Measurements from ENCODE around the gene INTS3.
"Not testable (repeated sequence)": the region's sequence is repeated elsewhere in the genome, so short reads cannot be mapped to it uniquely, and the experiment has no call there.

- not testable (repeated sequence) for TF ChIP-seq CTCF (IDR thresholded peaks at IDR 0.05; ENCODE audit: extremely low read depth in 1 of 2, insufficient read depth in 1 of 2, low read depth in 1 of 2, low read length in 2 of 2); POLR2AphosphoS5 (IDR thresholded peaks at IDR 0.05; ENCODE audit: insufficient read depth, low read depth, low read length); POLR2A (IDR thresholded peaks at IDR 0.05; ENCODE audit: low read depth, low read length); EZH2 (IDR thresholded peaks at IDR 0.05; ENCODE audit: borderline replicate concordance, low read depth, low read length, severe bottlenecking); FOS (IDR thresholded peaks at IDR 0.05; ENCODE audit: borderline replicate concordance, insufficient read depth, low read length)
Observed at GRCh38 chr1:153724634-153725033, 3.2 kb upstream of the INTS3 start.
